SU-DHL-6 (cell line): ENCODE measurements around the gene GPR161.

Experiments
- CTCF ChIP-seq: fragments of 200-600 bp; sonication (generic); IDR thresholded peaks from one replicate; pipeline ENCODE4 v1.5.1; 2017; ENCODE audit warnings: antibody characterized with exemption, mild to moderate bottlenecking, low read length, moderate library complexity; ENCODE audit not compliant: insufficient read depth, poor library complexity, severe bottlenecking
- EZH2phosphoT487 ChIP-seq: fragments of 200-600 bp; sonication (generic), shearing (Covaris generic); conservative IDR thresholded peaks from 2 replicates; pipeline ENCODE4 v1.6.1; 2018; ENCODE audit warnings: mild to moderate bottlenecking, antibody characterized with exemption, low read length, moderate library complexity, mixed read lengths

DNA sequence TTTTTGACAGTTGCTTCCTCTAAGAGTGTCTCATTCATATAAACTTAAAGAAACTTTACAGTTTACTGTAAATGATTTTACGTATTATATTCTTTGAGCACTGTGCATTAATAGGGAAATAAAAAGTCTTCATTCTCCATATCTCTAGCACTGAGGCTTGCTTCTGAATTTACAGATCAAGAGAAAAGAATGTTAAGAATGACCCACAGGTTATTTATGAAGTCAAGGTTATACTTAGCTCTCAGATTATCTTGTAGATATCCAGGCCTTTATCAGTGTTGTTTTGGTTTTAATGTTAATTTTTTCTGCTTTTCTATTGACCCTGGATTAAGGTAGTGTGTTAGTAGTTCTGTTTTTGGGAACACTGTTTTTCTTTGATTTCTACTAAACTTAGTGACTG, 91.4 kb downstream of the GPR161 start:
- TF ChIP-seq CTCF: no peak
- no peak for TF ChIP-seq EZH2phosphoT487
